NCI-H345 treated with DMSO at 0.1 percent for 48 hours (cell line): Measurements from ENCODE around the gene CTSO.

Experiments used
- DNase-seq: peaks from one replicate; lab custom pipeline; 2025; ENCODE audit not compliant: unreplicated experiment; lab: John Stamatoyannopoulos, UW

CTSO gene

GRCh38 chr4:155953151-155954117 lies at the start of gene CTSO:
Gene CTSO (minus strand): TSS chr4:155953866. CDS start chr4:155953847, 19 bp downstream.
- DNase-seq, result peak; percentile 50

- DNase-seq, result no peak
Measured at GRCh38 chr4:156000491-156000890, 46.8 kb upstream of the CTSO start.

- no peak for DNase-seq
Measured at GRCh38 chr4:155999725-156000124, 46.1 kb upstream of the CTSO start.

GRCh38 chr4:155995069-155995468 lies 41.4 kb upstream of the CTSO start:
- no peak for DNase-seq

GRCh38 chr4:155984106-155984797 lies 30.6 kb upstream of the CTSO start:
- no peak for DNase-seq

- no peak for DNase-seq
Measured at GRCh38 chr4:155982736-155983385, 29.2 kb upstream of the CTSO start.

- no peak for DNase-seq
Measured at GRCh38 chr4:155978810-155979209, 25.1 kb upstream of the CTSO start.

- DNase-seq, result no peak
Measured at GRCh38 chr4:155975511-155975910, 21.8 kb upstream of the CTSO start.

- DNase-seq, result no peak
Measured at GRCh38 chr4:155974996-155975395, 21.3 kb upstream of the CTSO start.

- DNase-seq, result no peak
Measured at GRCh38 chr4:155974476-155974749, 20.7 kb upstream of the CTSO start.

GRCh38 chr4:155973639-155974475 lies 20.2 kb upstream of the CTSO start:
- DNase-seq, result no peak

GRCh38 chr4:155972098-155972497 lies 18.4 kb upstream of the CTSO start:
- no peak for DNase-seq

- DNase-seq, result no peak
Measured at GRCh38 chr4:155966731-155967395, 13.2 kb upstream of the CTSO start.

- no peak for DNase-seq
Measured at GRCh38 chr4:155966171-155966570, 12.5 kb upstream of the CTSO start.

GRCh38 chr4:155964016-155964891 lies 10.6 kb upstream of the CTSO start:
- no peak for DNase-seq

GRCh38 chr4:155962767-155963166 lies 9.1 kb upstream of the CTSO start:
- DNase-seq, result no peak

GRCh38 chr4:155961575-155961974 lies 7.9 kb upstream of the CTSO start:
- no peak for DNase-seq

GRCh38 chr4:155960522-155960921 lies 6.9 kb upstream of the CTSO start:
- no peak for DNase-seq

- no peak for DNase-seq
Measured at GRCh38 chr4:155959417-155959816, 5.8 kb upstream of the CTSO start.
